HG02884 (cell line): ENCODE results near the gene SIK2.
"Not testable (repeated sequence)": the region's sequence is repeated elsewhere in the genome, so short reads cannot be mapped to it uniquely, and the experiment has no call there.

Source experiments
- ATAC-seq: cut with Tn5 transposase; IDR thresholded peaks from one replicate; pipeline ENCODE4 v1.9.1; 2021; ENCODE audit warnings: mild to moderate bottlenecking, moderate library complexity; ENCODE audit not compliant: unreplicated experiment

Gene SIK2

DNA sequence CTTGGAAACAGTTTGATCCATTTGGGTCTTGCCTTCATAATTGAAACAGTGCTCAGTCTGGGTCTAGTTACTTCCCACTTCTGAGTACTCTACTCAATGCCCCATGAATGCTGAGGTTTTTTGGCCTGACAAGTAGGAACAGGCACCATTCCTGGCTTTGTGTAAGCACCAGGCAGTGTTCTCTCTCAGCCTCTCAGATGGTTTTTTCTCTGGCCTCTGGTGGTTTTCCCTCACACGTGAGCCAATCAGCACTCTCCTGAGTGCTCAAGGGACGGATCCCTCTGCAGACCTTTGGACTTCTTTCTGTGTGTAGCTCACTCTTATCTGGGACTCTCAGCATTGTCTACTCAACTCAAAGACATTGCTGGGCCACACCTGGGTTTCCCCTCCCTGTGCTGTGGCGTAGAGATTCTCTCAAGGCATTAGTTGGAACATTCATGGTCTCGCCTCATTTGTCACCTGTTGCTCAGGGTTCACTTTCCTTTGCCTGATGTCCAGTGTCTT is 21.3 kb downstream of the SIK2 start:
- no peak for ATAC-seq

DNA sequence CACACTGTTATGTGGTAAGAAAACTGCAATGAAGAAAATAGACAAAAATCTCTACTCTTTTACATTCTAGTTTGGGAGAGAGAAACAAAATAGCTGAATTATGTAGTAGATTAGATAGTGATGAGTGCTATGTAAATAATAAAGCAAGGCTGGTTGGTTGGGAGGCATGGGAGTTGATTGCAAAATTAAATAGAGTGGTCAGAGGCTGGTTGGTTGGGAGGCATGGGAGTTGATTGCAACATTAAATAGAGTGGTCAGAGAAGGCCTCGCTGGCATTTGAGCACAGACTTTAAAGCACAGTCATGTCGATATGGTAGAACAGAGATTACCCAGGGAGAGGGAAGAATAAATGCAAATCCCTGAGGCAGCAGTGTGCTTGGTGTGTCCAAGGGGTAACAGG is 22.4 kb downstream of the SIK2 start:
- no peak for ATAC-seq

DNA sequence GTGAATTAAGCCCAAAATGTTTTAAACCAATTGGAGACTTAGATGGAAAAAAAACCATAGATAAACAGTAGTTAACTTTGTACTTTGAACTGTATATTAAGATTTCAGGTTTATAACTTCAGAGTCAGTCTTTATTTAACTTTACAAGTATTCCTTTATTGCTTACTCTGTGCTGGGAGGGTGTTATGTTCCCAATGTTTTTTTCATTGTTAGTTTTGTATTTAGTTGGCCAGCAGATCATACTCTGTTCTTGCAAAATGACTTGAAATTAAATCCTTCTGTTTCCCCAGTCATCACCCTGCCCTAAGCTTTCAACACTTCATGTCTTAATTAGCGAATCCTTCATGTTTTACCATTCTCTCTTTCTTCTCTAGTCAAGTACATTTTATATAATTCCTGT is 25.3 kb downstream of the SIK2 start:
- ATAC-seq = no peak

DNA sequence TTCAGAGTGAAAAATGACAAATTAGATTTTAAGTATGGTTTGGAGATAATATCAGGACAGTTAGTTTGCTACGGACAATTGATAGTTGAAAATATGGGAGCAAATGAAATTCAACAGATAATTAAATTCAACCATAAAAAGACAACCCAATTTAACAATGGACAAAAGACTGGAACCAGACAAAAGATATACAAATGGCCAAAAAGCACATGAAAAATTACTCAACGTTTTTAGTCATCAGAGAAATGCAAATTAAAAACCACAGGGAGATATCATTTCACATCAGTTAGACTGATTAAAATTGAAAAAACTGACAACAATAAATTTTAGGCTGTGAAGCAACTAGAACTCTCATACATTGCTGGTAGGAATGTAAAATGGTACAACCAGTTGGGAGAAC is 27.2 kb downstream of the SIK2 start:
- no peak for ATAC-seq

DNA sequence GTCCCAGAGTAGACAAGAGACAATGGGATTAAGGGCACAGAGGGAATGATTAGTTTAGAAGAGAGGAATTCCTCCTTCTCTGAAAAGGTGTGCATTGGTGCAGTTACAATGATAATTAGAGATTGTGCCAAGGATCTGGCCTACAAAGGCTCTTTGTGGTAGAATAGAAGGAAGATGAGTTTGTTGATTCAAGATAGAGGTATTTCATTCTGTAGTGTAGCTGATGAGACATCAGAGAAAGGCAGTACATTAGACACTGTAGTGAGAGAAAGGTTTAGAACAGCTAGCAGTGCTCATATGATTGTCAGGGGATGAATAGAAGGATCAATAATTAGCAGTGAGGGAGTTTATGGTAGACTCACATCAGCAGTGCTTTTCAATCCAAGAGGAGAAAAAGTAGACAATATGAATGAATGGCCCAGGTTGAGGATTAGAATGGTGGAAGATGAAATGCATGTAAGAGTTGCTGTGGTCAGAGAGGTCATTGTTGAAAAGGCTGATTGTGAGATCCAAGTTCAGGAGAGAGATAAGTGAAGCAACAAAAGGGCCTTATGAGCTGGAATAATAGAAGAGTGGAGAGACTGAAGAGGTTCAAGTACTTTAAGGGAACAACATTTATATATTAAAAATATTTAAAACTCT is 28.9 kb downstream of the SIK2 start:
- ATAC-seq = no peak

DNA sequence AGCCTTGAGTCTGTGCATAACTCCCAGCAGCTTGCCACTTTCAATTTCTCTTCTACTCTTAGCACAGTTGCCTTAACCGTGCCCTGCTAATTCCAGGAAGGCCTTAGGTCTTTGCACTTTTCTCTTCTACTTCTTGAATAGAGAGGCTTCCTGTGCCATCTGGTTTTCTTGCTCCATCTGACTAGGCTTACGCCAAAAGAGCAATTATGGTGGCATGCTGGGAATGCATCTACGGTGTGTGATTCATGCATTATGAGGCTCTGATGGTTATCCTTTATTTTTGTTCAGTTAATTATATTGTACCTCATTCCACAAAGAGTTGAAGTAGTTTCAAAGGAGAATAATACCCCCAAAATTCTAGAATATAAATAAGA is 29.4 kb downstream of the SIK2 start:
- ATAC-seq = no peak

DNA sequence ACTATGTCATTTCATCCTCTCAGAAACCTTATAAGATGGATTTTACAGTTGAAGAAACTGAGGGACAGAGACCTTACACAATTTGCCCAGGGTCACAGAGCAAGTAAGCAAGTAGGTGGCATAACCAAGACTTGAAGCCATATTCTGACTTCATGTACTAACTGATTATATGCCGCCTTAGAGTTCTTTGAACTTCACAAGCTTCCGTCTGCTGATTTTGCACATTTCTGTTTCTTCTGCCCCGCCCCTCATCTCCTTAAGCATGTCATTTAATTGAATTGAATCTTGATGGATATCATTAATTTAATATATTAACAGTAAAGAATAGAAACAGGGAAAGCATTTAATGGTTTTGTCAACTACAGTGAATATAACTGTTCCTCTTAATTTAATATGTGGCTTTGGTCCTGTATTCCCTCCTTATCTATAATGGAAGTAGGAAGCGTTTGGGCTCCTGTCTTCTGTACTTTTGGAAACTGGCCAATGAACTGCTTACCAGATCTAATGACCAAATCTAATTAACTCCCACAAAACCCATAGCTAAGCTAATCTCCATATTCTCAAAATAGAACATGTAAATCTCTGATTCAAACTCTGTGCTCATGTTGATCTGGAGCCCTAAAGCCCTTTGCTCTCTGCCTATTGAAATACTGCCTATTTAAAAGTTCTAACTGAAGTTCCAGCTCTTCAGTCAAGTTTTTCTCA is 30.4 kb downstream of the SIK2 start:
- ATAC-seq = no peak

DNA sequence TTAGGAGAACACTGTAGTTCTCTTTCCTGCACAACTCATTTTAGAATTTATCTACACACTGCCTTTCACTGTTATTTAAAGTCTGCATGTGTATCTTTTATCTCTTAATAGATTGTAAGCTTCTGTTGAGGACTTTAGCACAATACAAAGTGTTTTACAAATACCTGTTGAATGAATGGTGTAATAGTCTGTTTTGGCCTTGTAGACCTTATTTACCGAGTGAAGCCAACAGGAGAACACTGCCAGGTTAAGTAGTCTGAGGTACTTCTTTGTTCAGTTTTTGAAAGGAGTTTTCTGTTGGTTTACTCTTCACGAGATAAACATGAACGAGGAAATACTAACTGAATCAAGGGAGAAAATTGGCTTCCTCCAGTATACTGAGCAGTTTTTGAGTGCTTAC is 31.0 kb downstream of the SIK2 start:
- ATAC-seq = no peak

DNA sequence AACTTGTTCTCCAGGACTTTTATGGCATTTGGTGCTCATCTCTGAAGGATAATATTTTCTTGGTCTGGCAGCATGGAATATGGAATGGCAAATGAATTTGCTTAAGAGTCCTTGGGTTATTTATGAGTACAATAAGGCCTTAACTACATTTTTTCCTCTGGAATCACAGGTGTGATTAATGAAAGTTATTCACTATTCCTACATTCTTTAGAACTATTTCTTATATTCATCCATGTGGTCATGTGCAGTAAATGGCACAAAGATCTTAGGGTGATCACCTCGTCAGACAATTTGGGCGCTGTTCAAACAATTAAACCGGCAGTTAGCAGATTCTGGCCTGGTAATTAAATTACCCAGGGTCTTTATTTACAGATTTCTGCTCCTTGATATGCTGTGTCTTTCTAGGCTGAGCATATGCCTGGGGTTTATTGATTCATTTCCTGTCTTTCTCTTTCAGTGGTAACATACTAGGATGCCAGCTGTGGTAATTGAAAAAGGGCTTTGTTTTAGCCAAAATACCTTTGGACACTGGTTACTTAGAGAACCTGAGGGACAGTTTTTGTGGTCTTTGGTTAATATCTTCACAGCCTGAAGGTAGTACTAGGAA is 31.6 kb downstream of the SIK2 start:
- no peak for ATAC-seq

DNA sequence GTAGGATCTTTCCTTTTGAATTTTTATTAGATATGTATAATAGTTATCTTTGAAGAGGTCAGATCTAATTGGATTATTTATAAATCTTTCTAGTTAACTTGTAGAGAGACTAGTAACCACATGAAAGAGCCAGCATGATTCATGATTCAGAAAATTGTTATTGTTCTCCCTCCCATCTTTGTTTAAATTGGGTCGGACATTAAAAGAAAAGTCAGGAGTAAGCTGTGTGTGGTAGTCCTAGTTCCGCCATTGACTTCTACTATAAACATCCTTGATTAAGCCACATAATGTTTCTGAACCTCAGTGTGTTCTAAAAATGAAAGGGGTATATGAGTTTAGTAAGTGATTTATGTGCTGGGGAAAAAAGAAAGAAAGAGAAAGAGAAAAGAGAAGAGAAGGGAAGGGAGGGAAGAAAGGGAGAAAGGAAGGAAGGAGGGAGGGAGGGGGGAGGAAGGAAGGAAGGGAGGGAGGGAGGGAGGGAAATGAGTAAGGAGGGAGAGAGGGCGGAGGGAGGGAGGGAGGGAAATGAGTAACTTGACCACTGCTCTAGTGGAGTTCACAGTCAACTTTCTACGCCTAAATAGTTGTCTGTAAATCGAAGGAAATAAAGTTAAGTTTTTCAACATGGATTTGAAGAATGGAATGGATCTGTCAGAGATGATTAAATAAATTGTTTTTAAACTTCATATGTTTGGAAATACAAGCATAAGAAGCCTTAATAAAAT is 32.9 kb downstream of the SIK2 start:
- ATAC-seq = no peak

DNA sequence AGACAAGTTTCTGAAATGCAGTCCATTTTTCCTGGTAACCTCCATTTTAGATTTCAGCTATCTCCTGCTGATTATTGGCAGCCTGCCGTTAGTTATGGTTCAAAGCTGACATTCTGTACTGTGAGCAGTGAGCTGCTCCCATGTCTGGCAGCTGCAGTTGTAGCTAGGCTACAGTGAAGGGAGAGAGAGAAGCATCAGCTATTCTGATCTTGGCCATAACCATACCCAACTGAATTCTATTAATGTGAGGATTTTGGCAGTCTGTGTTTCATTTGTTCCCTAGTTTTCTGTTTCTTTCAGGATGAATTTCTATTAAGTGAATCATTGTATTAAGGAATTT is 33.4 kb downstream of the SIK2 start:
- ATAC-seq = no peak

DNA sequence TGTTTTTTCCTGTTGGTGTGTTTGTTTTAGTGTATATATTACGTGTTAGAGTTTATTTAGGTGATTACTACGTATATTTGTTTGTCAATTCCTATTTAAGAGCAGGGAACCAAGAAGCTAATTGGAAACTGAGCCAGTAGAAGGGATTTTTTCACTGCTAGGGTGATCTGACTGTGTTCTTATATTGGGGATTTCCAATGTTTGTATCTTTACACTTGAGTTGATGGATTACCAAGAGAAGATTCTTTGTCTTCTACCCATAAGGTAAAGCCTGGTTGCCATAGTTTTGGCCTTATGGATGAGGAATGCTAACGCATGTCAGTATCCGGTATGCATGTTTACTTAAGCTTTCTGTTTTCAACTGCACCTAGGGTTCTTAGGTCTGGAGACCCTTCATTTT is 35.6 kb downstream of the SIK2 start:
- no peak for ATAC-seq

DNA sequence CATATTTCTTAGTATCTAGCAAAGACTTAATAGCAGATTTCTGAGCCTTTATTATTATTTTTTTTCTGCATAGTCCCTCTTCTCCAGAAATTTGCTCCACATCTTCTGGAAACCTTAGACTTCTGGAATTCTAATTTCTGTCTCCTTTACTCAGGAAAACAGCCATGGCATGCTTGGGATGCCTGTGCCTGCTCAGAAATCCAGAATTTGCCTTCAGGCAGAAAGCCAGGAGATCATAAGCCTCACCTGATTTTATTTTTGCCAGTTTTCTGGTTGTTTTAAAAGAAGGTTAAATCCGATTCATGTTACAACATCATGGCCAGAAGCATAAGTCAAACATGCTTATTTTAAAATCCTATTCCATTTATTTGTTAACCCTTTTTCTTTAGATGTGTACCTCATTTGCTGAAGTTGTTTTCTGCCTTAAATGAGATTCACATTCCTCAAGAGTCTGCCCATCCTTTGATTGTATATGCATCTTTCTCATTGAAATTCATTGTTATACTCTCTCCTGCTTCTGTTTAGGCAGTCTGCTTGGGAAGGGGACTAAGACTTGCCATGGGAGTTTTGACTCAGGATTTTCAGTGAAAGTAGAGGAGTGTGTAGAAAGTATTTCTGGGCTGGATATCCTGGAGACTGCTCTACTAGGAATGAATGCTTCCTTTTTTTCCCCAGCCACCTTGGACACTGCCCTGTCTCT is 37.1 kb downstream of the SIK2 start:
- ATAC-seq = no peak

DNA sequence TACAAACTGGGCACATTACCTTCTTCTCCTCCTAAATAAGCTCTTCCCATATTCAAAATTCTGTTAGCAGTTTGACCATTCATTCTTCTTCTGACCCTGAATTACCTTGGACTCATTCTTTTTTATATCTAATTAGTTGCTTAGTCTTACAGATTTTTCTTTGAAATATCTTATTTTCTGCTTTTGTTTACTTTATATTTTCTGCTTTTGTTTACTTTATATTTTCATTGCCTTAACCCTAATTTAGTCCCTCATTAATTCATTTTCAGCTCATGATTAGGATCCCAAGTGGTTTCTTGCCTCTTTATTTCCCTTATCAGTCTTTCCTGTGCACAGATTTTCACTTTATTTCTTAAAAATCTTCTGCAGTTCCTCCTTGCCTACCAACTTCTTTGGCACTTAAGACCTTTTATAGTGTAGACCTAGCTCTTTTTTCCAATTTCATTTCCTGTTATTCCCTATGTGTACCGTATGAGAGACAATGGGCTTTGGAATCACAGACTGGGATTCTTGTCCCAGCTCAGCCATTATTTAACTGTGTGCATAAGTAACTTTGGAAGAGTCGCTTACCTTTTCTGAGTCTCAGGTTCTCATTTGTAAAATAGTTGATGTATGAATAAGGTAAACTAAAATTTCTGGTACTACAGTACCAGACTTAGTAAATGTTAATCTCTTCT is 39.2 kb downstream of the SIK2 start:
- ATAC-seq = no peak

DNA sequence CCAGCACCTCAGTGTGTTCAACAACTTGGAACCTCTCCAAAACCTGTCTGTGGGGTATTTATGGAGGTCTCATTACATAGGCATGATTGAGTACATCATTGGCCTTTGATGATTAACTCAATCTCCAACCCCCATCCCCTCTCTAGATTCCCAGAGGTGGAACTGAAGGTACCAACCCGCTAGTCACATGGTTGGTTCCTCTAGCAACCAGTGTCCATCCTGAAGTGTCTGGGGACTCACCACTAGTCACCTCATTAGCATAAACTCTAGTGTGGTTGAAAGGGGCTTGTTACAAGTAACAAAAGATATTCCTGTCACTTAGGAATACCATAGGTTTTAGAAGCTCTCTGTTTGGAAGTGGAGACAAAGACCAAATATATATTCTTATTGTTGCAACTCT is 40.3 kb downstream of the SIK2 start:
- no peak for ATAC-seq

DNA sequence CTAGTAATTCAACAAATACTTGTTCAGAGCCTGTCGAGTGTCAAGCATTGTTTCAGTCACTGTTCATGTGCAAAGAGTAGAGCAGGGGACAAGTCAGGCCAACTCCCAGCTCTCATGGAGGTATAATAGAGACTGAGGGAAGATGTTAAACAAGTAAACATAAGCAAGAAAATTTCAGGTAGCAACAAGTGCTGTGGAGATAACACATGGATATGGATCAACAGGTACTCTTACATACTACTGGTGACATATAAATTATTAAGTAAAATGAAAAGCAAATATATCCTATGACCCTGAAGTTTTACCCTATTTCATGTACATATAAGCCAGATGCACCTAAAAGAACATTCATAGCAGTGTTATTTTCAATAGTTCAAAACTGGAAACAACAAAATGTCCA is 42.7 kb downstream of the SIK2 start:
- ATAC-seq = no peak

DNA sequence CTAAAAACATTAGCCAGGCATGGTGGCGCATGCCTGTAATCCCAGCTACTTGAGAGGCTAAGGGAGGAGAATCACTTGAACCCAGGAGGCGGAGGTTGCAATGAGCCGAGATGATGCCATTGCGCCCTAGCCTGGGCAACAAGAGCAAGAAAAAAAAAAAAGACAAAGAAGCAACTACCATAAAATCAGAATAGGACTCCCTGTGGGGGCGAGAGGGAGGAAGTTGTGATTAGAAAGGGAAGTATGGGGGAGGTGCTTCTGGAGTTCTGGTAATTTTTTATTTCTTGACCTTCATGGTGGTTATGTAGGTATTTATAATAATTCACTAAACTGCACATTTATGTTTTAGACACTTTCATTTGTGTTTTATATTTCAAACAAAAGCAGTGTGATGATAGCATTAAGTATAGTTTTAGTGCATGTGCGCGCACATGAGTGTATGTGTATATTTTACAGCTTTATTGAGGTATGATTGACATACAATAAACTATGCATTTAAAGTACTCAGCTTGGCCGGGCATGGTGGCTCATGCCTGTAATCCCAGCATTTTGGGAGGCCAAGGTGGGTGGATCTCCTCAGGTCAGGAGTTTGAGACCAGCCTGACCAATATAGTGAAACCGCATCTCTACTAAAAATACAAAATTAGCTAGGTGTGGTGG is 43.5 kb downstream of the SIK2 start:
- no peak for ATAC-seq

DNA sequence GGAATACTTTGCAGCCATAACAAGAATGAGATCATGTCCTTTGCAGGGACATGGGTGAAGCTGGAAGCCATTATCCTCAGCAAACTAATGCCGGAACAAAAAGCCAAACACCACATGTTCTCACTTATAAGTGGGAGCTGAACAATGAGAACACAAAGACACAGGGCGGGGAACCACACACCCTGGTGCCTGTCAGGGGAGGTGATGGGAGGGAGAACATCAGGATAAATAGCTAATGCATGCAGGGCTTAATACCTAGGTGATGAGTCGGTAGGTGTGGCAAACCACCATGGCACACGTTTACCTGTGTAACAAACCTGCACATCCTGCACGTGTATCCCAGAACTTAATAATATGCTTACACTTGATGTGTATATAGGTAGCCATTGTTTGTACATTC is 49.1 kb downstream of the SIK2 start:
- ATAC-seq = not testable (repeated sequence)

DNA sequence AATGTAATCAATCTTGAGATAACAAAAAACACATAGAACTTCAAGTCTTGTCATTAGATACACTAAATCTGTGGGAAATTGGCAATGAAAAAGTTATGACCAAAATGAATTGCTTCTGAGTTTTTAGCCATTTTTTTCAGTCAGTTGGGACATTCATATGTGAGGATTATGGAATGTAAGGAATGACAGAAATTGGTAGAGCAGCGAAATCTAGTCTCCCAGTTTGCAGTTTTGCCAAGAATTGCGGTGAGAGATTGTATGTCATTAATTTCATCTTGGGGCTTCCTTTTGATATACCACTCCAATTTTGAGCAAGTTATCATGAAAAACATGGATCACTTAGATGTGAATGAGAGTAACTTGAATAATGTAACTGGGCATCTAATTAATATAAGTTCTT is 49.9 kb downstream of the SIK2 start:
- ATAC-seq = no peak

DNA sequence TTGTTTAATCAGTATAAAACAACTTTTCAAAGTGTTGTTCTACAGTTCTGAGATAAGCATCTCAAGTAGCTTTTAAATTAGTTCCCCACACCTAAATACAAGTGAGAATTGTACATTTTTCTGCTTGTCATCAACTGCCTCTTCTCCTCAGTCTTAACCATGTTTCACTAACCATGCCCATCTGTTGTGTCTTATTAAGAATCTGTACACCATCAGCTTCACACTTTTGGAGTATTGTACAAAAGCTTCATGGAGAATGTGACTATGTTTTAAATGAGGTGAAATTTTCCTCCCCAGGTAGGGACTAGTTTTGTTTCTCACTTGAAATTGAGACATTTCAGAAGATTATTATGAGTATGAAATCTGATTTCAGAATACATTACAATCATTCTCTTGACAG is 52.4 kb downstream of the SIK2 start:
- no peak for ATAC-seq
